Measurements from ENCODE around the gene LAMC1. TPM values are rescaled to one million over a fixed set of nuclear protein-coding genes. Genes with fewer than 3 reads are reported as not detected.

LAMC1 gene
- total and polyA plus RNA-seq, 10 of the 15 experiments (the other 5 are each of a cell fraction or from before 2014, with no cell fraction given) = 4.6 to 51.4 (median 25.6) TPM

- TF ChIP-seq, protein P1, sequence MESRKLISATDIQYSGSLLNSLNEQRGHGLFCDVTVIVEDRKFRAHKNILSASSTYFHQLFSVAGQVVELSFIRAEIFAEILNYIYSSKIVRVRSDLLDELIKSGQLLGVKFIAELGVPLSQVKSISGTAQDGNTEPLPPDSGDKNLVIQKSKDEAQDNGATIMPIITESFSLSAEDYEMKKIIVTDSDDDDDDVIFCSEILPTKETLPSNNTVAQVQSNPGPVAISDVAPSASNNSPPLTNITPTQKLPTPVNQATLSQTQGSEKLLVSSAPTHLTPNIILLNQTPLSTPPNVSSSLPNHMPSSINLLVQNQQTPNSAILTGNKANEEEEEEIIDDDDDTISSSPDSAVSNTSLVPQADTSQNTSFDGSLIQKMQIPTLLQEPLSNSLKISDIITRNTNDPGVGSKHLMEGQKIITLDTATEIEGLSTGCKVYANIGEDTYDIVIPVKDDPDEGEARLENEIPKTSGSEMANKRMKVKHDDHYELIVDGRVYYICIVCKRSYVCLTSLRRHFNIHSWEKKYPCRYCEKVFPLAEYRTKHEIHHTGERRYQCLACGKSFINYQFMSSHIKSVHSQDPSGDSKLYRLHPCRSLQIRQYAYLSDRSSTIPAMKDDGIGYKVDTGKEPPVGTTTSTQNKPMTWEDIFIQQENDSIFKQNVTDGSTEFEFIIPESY (IDR thresholded peaks at IDR 0.05) = no peak
- TF ChIP-seq MTA2 (IDR thresholded peaks at IDR 0.05; ENCODE audit: low read depth) = peak; percentile 89
- TF ChIP-seq, protein P2, sequence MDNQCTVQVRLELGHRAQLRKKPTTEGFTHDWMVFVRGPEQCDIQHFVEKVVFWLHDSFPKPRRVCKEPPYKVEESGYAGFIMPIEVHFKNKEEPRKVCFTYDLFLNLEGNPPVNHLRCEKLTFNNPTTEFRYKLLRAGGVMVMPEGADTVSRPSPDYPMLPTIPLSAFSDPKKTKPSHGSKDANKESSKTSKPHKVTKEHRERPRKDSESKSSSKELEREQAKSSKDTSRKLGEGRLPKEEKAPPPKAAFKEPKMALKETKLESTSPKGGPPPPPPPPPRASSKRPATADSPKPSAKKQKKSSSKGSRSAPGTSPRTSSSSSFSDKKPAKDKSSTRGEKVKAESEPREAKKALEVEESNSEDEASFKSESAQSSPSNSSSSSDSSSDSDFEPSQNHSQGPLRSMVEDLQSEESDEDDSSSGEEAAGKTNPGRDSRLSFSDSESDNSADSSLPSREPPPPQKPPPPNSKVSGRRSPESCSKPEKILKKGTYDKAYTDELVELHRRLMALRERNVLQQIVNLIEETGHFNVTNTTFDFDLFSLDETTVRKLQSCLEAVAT (IDR thresholded peaks at IDR 0.05) = peak; percentile 98
- TF ChIP-seq POLR2AphosphoS2 (IDR thresholded peaks at IDR 0.05; ENCODE audit: low read depth, low read length) = no peak
- peak; percentile 46; the same call in 1 of the 2 replicates for TF ChIP-seq CREB1 (IDR thresholded peaks at IDR 0.05; ENCODE audit: low read depth)
- peak; percentile 7; the same call in 1 of the 2 replicates for TF ChIP-seq RAD21 (IDR thresholded peaks at IDR 0.05; ENCODE audit: insufficient read depth, low read depth, low read length)
- no peak for TF ChIP-seq TARDBP (IDR thresholded peaks at IDR 0.05; ENCODE audit: borderline replicate concordance)
- TF ChIP-seq POU2F2 (IDR thresholded peaks at IDR 0.05; ENCODE audit: borderline replicate concordance, low read depth, low read length) = peak; percentile 59; the same call in 1 of the 3 replicates
- TF ChIP-seq, protein P3, sequence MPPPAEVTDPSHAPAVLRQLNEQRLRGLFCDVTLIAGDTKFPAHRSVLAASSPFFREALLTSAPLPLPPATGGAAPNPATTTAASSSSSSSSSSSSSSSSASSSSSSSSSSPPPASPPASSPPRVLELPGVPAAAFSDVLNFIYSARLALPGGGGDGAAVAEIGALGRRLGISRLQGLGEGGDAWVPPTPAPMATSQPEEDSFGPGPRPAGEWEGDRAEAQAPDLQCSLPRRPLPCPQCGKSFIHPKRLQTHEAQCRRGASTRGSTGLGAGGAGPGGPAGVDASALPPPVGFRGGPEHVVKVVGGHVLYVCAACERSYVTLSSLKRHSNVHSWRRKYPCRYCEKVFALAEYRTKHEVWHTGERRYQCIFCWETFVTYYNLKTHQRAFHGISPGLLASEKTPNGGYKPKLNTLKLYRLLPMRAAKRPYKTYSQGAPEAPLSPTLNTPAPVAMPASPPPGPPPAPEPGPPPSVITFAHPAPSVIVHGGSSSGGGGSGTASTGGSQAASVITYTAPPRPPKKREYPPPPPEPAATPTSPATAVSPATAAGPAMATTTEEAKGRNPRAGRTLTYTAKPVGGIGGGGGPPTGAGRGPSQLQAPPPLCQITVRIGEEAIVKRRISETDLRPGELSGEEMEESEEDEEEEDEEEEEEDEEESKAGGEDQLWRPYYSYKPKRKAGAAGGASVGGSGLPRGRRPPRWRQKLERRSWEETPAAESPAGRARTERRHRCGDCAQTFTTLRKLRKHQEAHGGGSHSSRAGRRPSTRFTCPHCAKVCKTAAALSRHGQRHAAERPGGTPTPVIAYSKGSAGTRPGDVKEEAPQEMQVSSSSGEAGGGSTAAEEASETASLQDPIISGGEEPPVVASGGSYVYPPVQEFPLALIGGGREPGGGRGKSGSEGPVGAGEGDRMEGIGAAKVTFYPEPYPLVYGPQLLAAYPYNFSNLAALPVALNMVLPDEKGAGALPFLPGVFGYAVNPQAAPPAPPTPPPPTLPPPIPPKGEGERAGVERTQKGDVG (CRISPR knock-in tag; IDR thresholded peaks at IDR 0.05) = no peak
- TF ChIP-seq, protein P4, sequence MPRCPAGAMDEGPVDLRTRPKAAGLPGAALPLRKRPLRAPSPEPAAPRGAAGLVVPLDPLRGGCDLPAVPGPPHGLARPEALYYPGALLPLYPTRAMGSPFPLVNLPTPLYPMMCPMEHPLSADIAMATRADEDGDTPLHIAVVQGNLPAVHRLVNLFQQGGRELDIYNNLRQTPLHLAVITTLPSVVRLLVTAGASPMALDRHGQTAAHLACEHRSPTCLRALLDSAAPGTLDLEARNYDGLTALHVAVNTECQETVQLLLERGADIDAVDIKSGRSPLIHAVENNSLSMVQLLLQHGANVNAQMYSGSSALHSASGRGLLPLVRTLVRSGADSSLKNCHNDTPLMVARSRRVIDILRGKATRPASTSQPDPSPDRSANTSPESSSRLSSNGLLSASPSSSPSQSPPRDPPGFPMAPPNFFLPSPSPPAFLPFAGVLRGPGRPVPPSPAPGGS (IDR thresholded peaks at IDR 0.05; ENCODE audit: borderline replicate concordance, insufficient read depth, low read depth, low read length, poor library complexity, severe bottlenecking) = peak; percentile 41
- no peak for TF ChIP-seq GABPA (IDR thresholded peaks at IDR 0.05; ENCODE audit: low read depth)
- TF ChIP-seq NRF1 (conservative IDR thresholded peaks at IDR 0.05; ENCODE audit: low read depth, low read length) = no peak
- peak; percentile 72; the same call in 1 of the 2 replicates for TF ChIP-seq PAX5 (IDR thresholded peaks at IDR 0.05; ENCODE audit: borderline replicate concordance, low read depth, low read length)
- TF ChIP-seq CREM (IDR thresholded peaks at IDR 0.05; ENCODE audit: low read depth) = peak; percentile 55
- TF ChIP-seq, protein P5, sequence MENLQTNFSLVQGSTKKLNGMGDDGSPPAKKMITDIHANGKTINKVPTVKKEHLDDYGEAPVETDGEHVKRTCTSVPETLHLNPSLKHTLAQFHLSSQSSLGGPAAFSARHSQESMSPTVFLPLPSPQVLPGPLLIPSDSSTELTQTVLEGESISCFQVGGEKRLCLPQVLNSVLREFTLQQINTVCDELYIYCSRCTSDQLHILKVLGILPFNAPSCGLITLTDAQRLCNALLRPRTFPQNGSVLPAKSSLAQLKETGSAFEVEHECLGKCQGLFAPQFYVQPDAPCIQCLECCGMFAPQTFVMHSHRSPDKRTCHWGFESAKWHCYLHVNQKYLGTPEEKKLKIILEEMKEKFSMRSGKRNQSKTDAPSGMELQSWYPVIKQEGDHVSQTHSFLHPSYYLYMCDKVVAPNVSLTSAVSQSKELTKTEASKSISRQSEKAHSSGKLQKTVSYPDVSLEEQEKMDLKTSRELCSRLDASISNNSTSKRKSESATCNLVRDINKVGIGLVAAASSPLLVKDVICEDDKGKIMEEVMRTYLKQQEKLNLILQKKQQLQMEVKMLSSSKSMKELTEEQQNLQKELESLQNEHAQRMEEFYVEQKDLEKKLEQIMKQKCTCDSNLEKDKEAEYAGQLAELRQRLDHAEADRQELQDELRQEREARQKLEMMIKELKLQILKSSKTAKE (IDR thresholded peaks at IDR 0.05; ENCODE audit: low read depth, poor library complexity, severe bottlenecking) = peak; percentile 84
- TF ChIP-seq MAX (IDR thresholded peaks at IDR 0.05; ENCODE audit: low read depth, low read length) = no peak
- TF ChIP-seq SPI1 (IDR thresholded peaks at IDR 0.05; ENCODE audit: borderline replicate concordance, insufficient read depth, low read depth, low read length) = no peak
- TF ChIP-seq SUZ12 (IDR thresholded peaks at IDR 0.05; ENCODE audit: unreplicated experiment) = no peak
- TF ChIP-seq PML (IDR thresholded peaks at IDR 0.05; ENCODE audit: low read length) = no peak
- TF ChIP-seq BCL11A (IDR thresholded peaks at IDR 0.05; ENCODE audit: low read depth, low read length) = 0 out of 2 replicates have a peak, but pooled peaks have one; percentile 38
Measured at GRCh38 chr1:183033205-183033604, 10.0 kb downstream of the LAMC1 start (continued).
